H1 (cell line): ENCODE results near the gene STK32A. TPM values are rescaled to one million over a fixed set of nuclear protein-coding genes. Genes with fewer than 3 reads are reported as not detected.

Source experiments
- CTCF ChIA-PET: fragments of 300-600 bp; sonication (Branson Sonifier 250); formaldehyde crosslinking; loops from one replicate; lab custom pipeline; 2021; ENCODE audit not compliant: partially characterized antibody; lab: Charles Lee
- POLR2A ChIA-PET: fragments of 300-600 bp; sonication (Branson Sonifier 250); formaldehyde crosslinking; loops from one replicate; lab custom pipeline; 2021; ENCODE audit warnings: inconsistent platforms; ENCODE audit not compliant: partially characterized antibody; lab: Charles Lee
- DNase-seq, 2 experiments: peaks; one replicate each; pipeline versions ENCODE4 v3.0.0 to v3.0.0-alpha.2; 2010 to 2022; ENCODE audit warnings: low spot score in 2 of 2, low read depth in 1 of 2, mixed read lengths in 1 of 2
- FAIRE-seq: peaks from 2 replicates; lab custom pipeline; 2011; peaks lifted over from hg19 to GRCh38; lab: Jason Lieb, UNC
- H2AFZ ChIP-seq: 2 replicates; pipeline ENCODE4 v1.8.1; 2012; ENCODE audit warnings: low read length, inconsistent platforms
- H2AK5ac ChIP-seq: 2 replicates; pipeline ENCODE4 v1.6.1; 2013; ENCODE audit warnings: low read depth, low read length
- H2BK120ac ChIP-seq: replicated peaks from 2 replicates; pipeline ENCODE3; 2013; ENCODE audit warnings: low read depth, low read length, inconsistent platforms
- H2BK12ac ChIP-seq: 2 replicates; pipeline ENCODE4 v1.6.1; 2013; ENCODE audit warnings: low read depth, low read length
- H2BK15ac ChIP-seq: 2 replicates; pipeline ENCODE4 v1.6.1; 2013; ENCODE audit warnings: low read length
- H2BK20ac ChIP-seq: 2 replicates; pipeline ENCODE4 v1.6.1; 2013; ENCODE audit warnings: low read length
- H2BK5ac ChIP-seq: 2 replicates; pipeline ENCODE4 v1.6.1; 2013; ENCODE audit warnings: low read depth, low read length
- H3K14ac ChIP-seq: 2 replicates; pipeline ENCODE4 v1.6.1; 2013; ENCODE audit warnings: inconsistent platforms; ENCODE audit not compliant: insufficient read length
- H3K18ac ChIP-seq: 2 replicates; pipeline ENCODE4 v1.6.1; 2013; ENCODE audit warnings: low read length; ENCODE audit errors: extremely low read depth
- H3K23ac ChIP-seq: 2 replicates; pipeline ENCODE4 v1.6.1; 2013; ENCODE audit warnings: inconsistent platforms; ENCODE audit not compliant: insufficient read length
- H3K23me2 ChIP-seq: 2 replicates; pipeline ENCODE4 v1.6.1; 2013; ENCODE audit warnings: low read depth, low read length
- H3K27ac ChIP-seq: 2 replicates; pipeline ENCODE4 v1.6.1; 2011; ENCODE audit warnings: low read depth, low read length, inconsistent platforms
- H3K27me3 ChIP-seq, 4 experiments: replicated peaks in 1 of 4; 1 replicate in 1 of 4; 2 replicates in 3 of 4; pipeline versions ENCODE4 v1.6.1 to v1.8.1; 2011 to 2013; ENCODE audit warnings: low read length in 3 of 4, mild to moderate bottlenecking in 3 of 4, inconsistent platforms in 2 of 4, mixed read lengths in 2 of 4, moderate library complexity in 1 of 4; ENCODE audit not compliant: control insufficient read depth in 3 of 4, insufficient read depth in 3 of 4; ENCODE audit errors: extremely low read depth in 1 of 4
- H3K36me3 ChIP-seq, 4 experiments: 2 replicates each; pipeline versions ENCODE4 v1.6.1 to v1.8.1; 2011 to 2013; ENCODE audit warnings: mild to moderate bottlenecking in 4 of 4, low read length in 3 of 4, moderate library complexity in 2 of 4, control low read depth in 1 of 4, inconsistent platforms in 1 of 4; ENCODE audit not compliant: insufficient read depth in 4 of 4, control insufficient read depth in 2 of 4
- H3K4ac ChIP-seq: replicated peaks from 2 replicates; pipeline ENCODE3; 2013; ENCODE audit warnings: low read length, low read depth, mixed read lengths, inconsistent platforms; ENCODE audit not compliant: insufficient read length
- H3K4me1 ChIP-seq, 4 experiments: replicated peaks in 1 of 4; 1 replicate in 1 of 4; 2 replicates in 3 of 4; pipeline versions ENCODE4 v1.6.1 to v1.8.1; 2011 to 2013; ENCODE audit warnings: low read length in 3 of 4, inconsistent platforms in 2 of 4, mixed read lengths in 1 of 4; ENCODE audit not compliant: insufficient read depth in 4 of 4, control insufficient read depth in 3 of 4
- H3K4me2 ChIP-seq, 2 experiments: 2 replicates each; pipeline versions ENCODE4 v1.6.1 to v1.8.1; 2011 to 2013; ENCODE audit warnings: low read depth in 2 of 2, low read length in 2 of 2, control low read depth in 1 of 2, inconsistent platforms in 1 of 2, mild to moderate bottlenecking in 1 of 2; ENCODE audit not compliant: insufficient read depth in 1 of 2
- H3K4me3 ChIP-seq, 4 experiments: fragments of 200-600, 300-600 bp in 1 of 4; sonication (generic), shearing (Covaris generic), sonication (Bioruptor Twin) in 1 of 4; 2 replicates each; pipeline versions ENCODE4 v1.5.1 to v1.8.1; 2011 to 2016; ENCODE audit warnings: low read length in 4 of 4, low read depth in 3 of 4, control low read depth in 2 of 4, inconsistent platforms in 2 of 4, mild to moderate bottlenecking in 2 of 4, mixed read lengths in 1 of 4, moderate library complexity in 1 of 4; ENCODE audit not compliant: insufficient read depth in 2 of 4; ENCODE audit errors: extremely low read depth in 1 of 4
- H3K56ac ChIP-seq: replicated peaks from 2 replicates; pipeline ENCODE3; 2013; ENCODE audit warnings: low read depth, mild to moderate bottlenecking, mixed read lengths, low read length, inconsistent platforms; ENCODE audit not compliant: insufficient read length
- H3K79me1 ChIP-seq: 2 replicates; pipeline ENCODE4 v1.6.1; 2013; ENCODE audit warnings: low read depth, low read length, control low read depth
- H3K79me2 ChIP-seq, 2 experiments: 2 replicates each; pipeline versions ENCODE4 v1.6.1 to v1.8.1; 2012 to 2013; ENCODE audit warnings: low read length in 2 of 2, mild to moderate bottlenecking in 2 of 2, inconsistent platforms in 1 of 2; ENCODE audit not compliant: insufficient read depth in 2 of 2, control insufficient read depth in 1 of 2
- H3K9ac ChIP-seq, 4 experiments: replicated peaks in 1 of 4; 1 replicate in 1 of 4; 2 replicates in 3 of 4; pipeline versions ENCODE4 v1.6.1 to v1.8.1; 2011 to 2013; ENCODE audit warnings: low read depth in 3 of 4, low read length in 3 of 4, control low read depth in 2 of 4, mild to moderate bottlenecking in 2 of 4, moderate library complexity in 2 of 4, inconsistent platforms in 1 of 4; ENCODE audit errors: extremely low read depth in 1 of 4
- H3K9me3 ChIP-seq, 2 experiments: 2 replicates each; pipeline versions ENCODE4 v1.6.1 to v1.8.1; 2012 to 2013; ENCODE audit warnings: mild to moderate bottlenecking in 2 of 2, moderate library complexity in 2 of 2, control low read depth in 1 of 2, inconsistent platforms in 1 of 2, low read depth in 1 of 2, low read length in 1 of 2, mixed read lengths in 1 of 2; ENCODE audit not compliant: insufficient read depth in 2 of 2
- H4K20me1 ChIP-seq, 2 experiments: replicated peaks in 1 of 2; 2 replicates each; pipeline versions ENCODE3 to v1.8.1; 2011 to 2013; ENCODE audit warnings: inconsistent platforms in 2 of 2, low read length in 2 of 2, mild to moderate bottlenecking in 1 of 2; ENCODE audit not compliant: insufficient read depth in 2 of 2, control insufficient read depth in 1 of 2
- H4K5ac ChIP-seq: 2 replicates; pipeline ENCODE4 v1.6.1; 2013; ENCODE audit warnings: low read length, low read depth, mixed read lengths, inconsistent platforms; ENCODE audit not compliant: insufficient read length
- H4K8ac ChIP-seq: 2 replicates; pipeline ENCODE4 v1.8.0; 2013; ENCODE audit warnings: mild to moderate bottlenecking, moderate library complexity, low read length, inconsistent platforms; ENCODE audit not compliant: insufficient read depth; ENCODE audit errors: extremely low read depth
- H4K91ac ChIP-seq: replicated peaks from 2 replicates; pipeline ENCODE3; 2013; ENCODE audit warnings: low read length, mixed read lengths, inconsistent platforms; ENCODE audit not compliant: insufficient read length
- BRCA1 ChIP-seq: IDR thresholded peaks from 2 replicates; pipeline ENCODE4 v1.6.1; 2012; ENCODE audit warnings: low read depth, low read length, improper control_type of control experiment
- CBX5 ChIP-seq: fragments of 300-800, 300-1000 bp; sonication (generic); IDR thresholded peaks from 2 replicates; pipeline ENCODE4 v1.7.1; 2016; ENCODE audit warnings: antibody characterized with exemption, low read length, low read depth
- MAX ChIP-seq: IDR thresholded peaks from 2 replicates; pipeline ENCODE4 v1.6.1; 2012; ENCODE audit warnings: inconsistent platforms
- SIN3A ChIP-seq, 2 experiments: IDR thresholded peaks in 1 of 2; conservative IDR thresholded peaks in 1 of 2; 2 replicates each; pipeline ENCODE4 v1.6.1; 2011 to 2012; ENCODE audit warnings: low read length in 2 of 2, improper control_type of control experiment in 1 of 2, low read depth in 1 of 2, mild to moderate bottlenecking in 1 of 2
- SIX5 ChIP-seq: IDR thresholded peaks from 2 replicates; pipeline ENCODE4 v1.6.1; 2011; ENCODE audit warnings: mild to moderate bottlenecking, low read depth, low read length
- YY1 ChIP-seq: IDR thresholded peaks from 2 replicates; pipeline ENCODE4 v1.6.1; 2011; ENCODE audit warnings: low read depth, mild to moderate bottlenecking, low read length
- ZNF274 ChIP-seq: IDR thresholded peaks from 2 replicates; pipeline ENCODE4 v1.7.0; 2012; ENCODE audit warnings: low read length, borderline replicate concordance; ENCODE audit errors: extremely low read depth
- WGBS, 2 experiments: shearing (Covaris generic) in 1 of 2; methylation state at CpG; one replicate each; pipeline versions ENCODE4 v1.1.6 to v1.1.7; 2013 to 2015; ENCODE audit warnings: low lambda C conversion rate in 2 of 2, mixed read lengths in 2 of 2, inconsistent platforms in 1 of 2, low coverage in 1 of 2, missing lambda C conversion rate in 1 of 2; ENCODE audit not compliant: insufficient replicate concordance in 2 of 2, insufficient coverage in 1 of 2, insufficient read length in 1 of 2; ENCODE audit errors: extremely low coverage in 1 of 2, missing lambda C conversion rate in 1 of 2; 5-methylcytosine and 5-hydroxymethylcytosine counted together
- polyA plus RNA-seq, 7 experiments: library from polyadenylated mRNA; depleted of rRNA in 3 of 7; stranded (reverse) in 5 of 7; unstranded in 2 of 7; fragments of >200 nt in 5 of 7; fragments of 200-250 nt in 2 of 7; gene quantifications; 1 replicate in 5 of 7; 2 replicates in 1 of 7; 4 replicates in 1 of 7; pipeline versions ENCODE4 v1.2.1 to v1.2.3, GENCODE V29; 2011 to 2013; ENCODE audit warnings: missing spikeins in 2 of 7, mixed read lengths in 2 of 7
- total RNA-seq: library from RNA; stranded (reverse); fragmentation: NEBNext Ultra II Directional; extraction: Animal tissue kit (Norgen Biotek cat#: 25700); gene quantifications from 2 replicates; pipeline ENCODE4 v1.2.1, GENCODE V29; 2021

Gene STK32A
- total and polyA plus RNA-seq, 2 of the 8 experiments (the other 6 are each of a cell fraction or from before 2014, with no cell fraction given) = 1.3 to 2.5 TPM

GRCh38 chr5:147204576-147204975 is 30.2 kb upstream of the STK32A start:
- no peak overlapping the region for H3K4ac ChIP-seq
- H3K14ac ChIP-seq = no peak overlapping the region
- H4K5ac ChIP-seq = no peak overlapping the region
- DNase-seq (no peak), FAIRE-seq (no peak)
- H3K4me2 ChIP-seq = no peak overlapping the region
- no peak overlapping the region for H3K9ac ChIP-seq
- no peak overlapping the region for H2BK5ac ChIP-seq
- H4K91ac ChIP-seq = no peak overlapping the region
- no peaks in the 10 kb centered on the region for H3K79me1 ChIP-seq
- no peak overlapping the region for H2BK120ac ChIP-seq
- no peak overlapping the region for H3K56ac ChIP-seq
- no peak overlapping the region for H2AK5ac ChIP-seq
- no peak overlapping the region for H2BK15ac ChIP-seq
- ChIA-PET CTCF (interaction anchor here (1.3 kb wide), 1 partner anchor 673 kb away, joined by 3 read pairs; no protein-coding TSS in a partner anchor), POLR2A (no interaction called here)
- H3K27me3 ChIP-seq = no peaks in the 10 kb centered on the region
- no peaks in the 10 kb centered on the region for H3K23me2 ChIP-seq
- H3K27ac ChIP-seq = no peak overlapping the region
- no peak overlapping the region for H2BK20ac ChIP-seq
- H3K9me3 ChIP-seq = no peaks in the 10 kb centered on the region
- no peak overlapping the region for H3K23ac ChIP-seq
- H3K4me3 ChIP-seq = no peak overlapping the region
- H3K36me3 ChIP-seq = no peaks in the 10 kb centered on the region
- H3K4me1 ChIP-seq = no peaks in the 10 kb centered on the region
- no peak overlapping the region for H4K8ac ChIP-seq
- no peaks in the 10 kb centered on the region for H4K20me1 ChIP-seq
- no peak overlapping the region for H2BK12ac ChIP-seq
- no peaks in the 10 kb centered on the region for H3K79me2 ChIP-seq
- H2AFZ ChIP-seq = no peak overlapping the region
- no peak overlapping the region for H3K18ac ChIP-seq
- 88% methylated on average over 2 of the region's 2 CpGs; no CpG with 5 or more reads in 1 of the 2 experiments for WGBS, 2 experiments
- no peak for TF ChIP-seq MAX
- TF ChIP-seq ZNF274 = no peak
- TF ChIP-seq SIN3A (conservative IDR thresholded peaks at IDR 0.05 in 1 of 2, IDR thresholded peaks at IDR 0.05 in 1 of 2; ENCODE audit: low read depth in 1 of 2, low read length in 2 of 2) = no peak
- TF ChIP-seq YY1 = no peak
- no peak for TF ChIP-seq CBX5
- TF ChIP-seq SIX5 = no peak
- no peak for TF ChIP-seq BRCA1
